A549 (cell line): ENCODE results near the gene CPLANE2. TPM values are rescaled to one million over a fixed set of nuclear protein-coding genes. Genes with fewer than 3 reads are reported as not detected.

Source experiments
- ATAC-seq, 2 experiments: fragments of 200-7000 bp in 1 of 2; fragments of >200 bp in 1 of 2; cut with Nextera tagmentation in 1 of 2; cut with Tn5 transposase in 1 of 2; 3 replicates each; pipeline versions ENCODE4 v1.8.0 to v1.9.1; 2018 to 2020; ENCODE audit warnings: mild to moderate bottlenecking in 1 of 2, moderate library complexity in 1 of 2
- CTCF ChIA-PET: fragments of 300-600 bp; sonication (Branson Sonifier 250); formaldehyde crosslinking; extraction: SDS; loops from one replicate; lab custom pipeline; 2021; ENCODE audit warnings: antibody characterized with exemption, inconsistent platforms; lab: Yijun Ruan, JAX
- POLR2A ChIA-PET: fragments of 350-600 bp; formaldehyde crosslinking; extraction: SDS; loops from one replicate; lab custom pipeline; 2021; ENCODE audit warnings: antibody characterized with exemption, inconsistent platforms; lab: Yijun Ruan, JAX
- DNase-seq, 2 experiments: peaks; one replicate each; pipeline versions ENCODE4 v3.0.0 to v3.0.0-alpha.2; 2011 to 2016; ENCODE audit warnings: low read depth in 1 of 2, low spot score in 1 of 2
- FAIRE-seq: peaks from 2 replicates; lab custom pipeline; 2011; peaks lifted over from hg19 to GRCh38; lab: Jason Lieb, UNC
- H3K27ac ChIP-seq, 2 experiments: fragments of >200 bp; sonication (Bioruptor Twin); formaldehyde crosslinking; 3 replicates each; pipeline ENCODE4 v1.5.1; 2016 to 2017
- H3K4me1 ChIP-seq: fragments of >200 bp; sonication (Bioruptor Twin); formaldehyde crosslinking; 3 replicates; pipeline ENCODE4 v1.6.1; 2016
- H3K4me2 ChIP-seq: fragments of >200 bp; sonication (Bioruptor Twin); formaldehyde crosslinking; 3 replicates; pipeline ENCODE4 v1.6.1; 2016
- H3K4me3 ChIP-seq: fragments of >200 bp; sonication (Bioruptor Twin); formaldehyde crosslinking; 3 replicates; pipeline ENCODE4 v1.5.1; 2016
- H3K9me3 ChIP-seq: fragments of >200 bp; sonication (Bioruptor Twin); formaldehyde crosslinking; 3 replicates; pipeline ENCODE4 v1.6.1; 2016
- ATOH8 ChIP-seq: fragments of 250-450 bp; sonication (Bioruptor Pico); IDR thresholded peaks from 2 replicates; pipeline ENCODE4 v1.5.0; 2020; ENCODE audit warnings: low read depth, mild to moderate bottlenecking, moderate library complexity
- CEBPB ChIP-seq, 2 experiments: fragments of >200 bp in 1 of 2; sonication (Bioruptor Twin) in 1 of 2; formaldehyde crosslinking in 1 of 2; IDR thresholded peaks; 2 replicates each; pipeline ENCODE4 v1.6.1; 2012 to 2016
- CTCF ChIP-seq: fragments of >200 bp; sonication (Bioruptor Twin); formaldehyde crosslinking; IDR thresholded peaks from 3 replicates; pipeline ENCODE4 v1.5.1; 2016
- E2F6 ChIP-seq: IDR thresholded peaks from 2 replicates; pipeline ENCODE4 v1.6.1; 2012; ENCODE audit warnings: low read depth, borderline replicate concordance
- GATA3 ChIP-seq: IDR thresholded peaks from 2 replicates; pipeline ENCODE4 v1.6.1; 2012; ENCODE audit warnings: borderline replicate concordance
- HES2 ChIP-seq: fragments of >200 bp; sonication (Bioruptor Twin); formaldehyde crosslinking; IDR thresholded peaks from 2 replicates; pipeline ENCODE4 v1.6.1; 2016
- JUNB ChIP-seq: fragments of >200 bp; sonication (Bioruptor Twin); formaldehyde crosslinking; IDR thresholded peaks from 2 replicates; pipeline ENCODE4 v1.6.1; 2016
- NR3C1 ChIP-seq: fragments of >200 bp; sonication (Bioruptor Twin); formaldehyde crosslinking; IDR thresholded peaks from 3 replicates; pipeline ENCODE4 v1.6.1; 2017
- POLR2AphosphoS2 ChIP-seq: conservative IDR thresholded peaks from 2 replicates; pipeline ENCODE4 v1.6.1; 2012; ENCODE audit warnings: low read length, improper control_type of control experiment, inconsistent platforms
- RAD21 ChIP-seq, 2 experiments: fragments of >200 bp in 1 of 2; sonication (Bioruptor Twin) in 1 of 2; formaldehyde crosslinking in 1 of 2; IDR thresholded peaks in 1 of 2; conservative IDR thresholded peaks in 1 of 2; 2 replicates in 1 of 2; 3 replicates in 1 of 2; pipeline ENCODE4 v1.6.1; 2012 to 2018; ENCODE audit warnings: inconsistent platforms in 1 of 2
- RCOR1 ChIP-seq: fragments of 150-350 bp; IDR thresholded peaks from 2 replicates; pipeline ENCODE4 v1.6.1; 2014; ENCODE audit warnings: antibody characterized with exemption, low read length, low read depth
- SMC3 ChIP-seq: fragments of >200 bp; sonication (Bioruptor Twin); formaldehyde crosslinking; IDR thresholded peaks from 3 replicates; pipeline ENCODE4 v1.6.1; 2018; ENCODE audit warnings: inconsistent platforms
- TFCP2L1 ChIP-seq: fragments of 250-450 bp; sonication (Bioruptor Pico); IDR thresholded peaks from 2 replicates; pipeline ENCODE4 v1.5.0; 2021; ENCODE audit warnings: mild to moderate bottlenecking
- WGBS: methylation state at CpG from one replicate; pipeline ENCODE4 v1.1.6; 2017; ENCODE audit errors: missing lambda C conversion rate; 5-methylcytosine and 5-hydroxymethylcytosine counted together
- polyA plus RNA-seq, 4 experiments: library from polyadenylated mRNA; depleted of rRNA in 3 of 4; stranded (reverse); fragments of >200 nt; fragmentation: RNase III in 1 of 4; extraction: RNeasy Plus Mini Kit Qiagen cat#74134 plus additional on column Dnase treatment in 1 of 4; gene quantifications; 2 replicates in 3 of 4; 3 replicates in 1 of 4; pipeline ENCODE4 v1.2.3, GENCODE V29; 2011 to 2017

CPLANE2 gene
- polyA plus RNA-seq, 2 of the 4 experiments (the other 2 are of a cell fraction): 2.4 to 3.7 TPM

- TF ChIP-seq TFCP2L1 (CRISPR knock-in tag) (no peak), GATA3 (no peak), CEBPB (IDR thresholded peaks at IDR 0.05) (peak; percentile 41 to 74; a peak in 3 of 4 replicates), POLR2AphosphoS2 (no peak), ATOH8 (CRISPR knock-in tag) (no peak)
- TF ChIP-seq, all 56 proteins: peak for 1
- H3K4me1 ChIP-seq: peaks cover 26% of the 10 kb centered on the region
- ChIA-PET CTCF (interaction anchor here (0.7 to 3.9 kb wide), 4 partner anchors 38 to 171 kb away, joined by 3 to 31 read pairs (median 6); no protein-coding TSS in a partner anchor), POLR2A (interaction anchor here (1.7 to 2.3 kb wide), 2 partner anchors 11 to 31 kb away, joined by 5 to 29 read pairs; partner anchors contain the start of gene CPLANE2)
- peak; percentile 37 to 45; a peak in 5 of 6 replicates for ATAC-seq
- DNase-seq: peak in 1 of 2 experiments; percentile 10
- H3K4me2 ChIP-seq: peak overlapping the region; percentile 79
- WGBS: 0% methylated on average over 5 of the region's 38 CpGs
- no peak for FAIRE-seq
- peak overlapping the region; percentile 51 for H3K4me3 ChIP-seq
- peak overlapping the region; percentile 74 to 95 for H3K27ac ChIP-seq
- H3K9me3 ChIP-seq: no peaks in the 10 kb centered on the region
Observed at GRCh38 chr1:16205891-16206546, 31.0 kb downstream of the CPLANE2 start.

- Histone ChIP-seq H3K27ac (peak overlapping the region in 1 of 2 experiments; percentile 95; a peak in 2 of 6 replicates), H3K9me3 (no peaks in the 10 kb centered on the region), H3K4me3 (no peak overlapping the region), H3K4me1 (peaks cover 26% of the 10 kb centered on the region), H3K4me2 (peak overlapping the region; percentile 79; the same call in 1 of the 3 replicates)
- CTCF ChIA-PET: interaction anchor here (0.9 to 3.9 kb wide), 6 partner anchors 12 to 157 kb away, joined by 3 to 31 read pairs (median 5); no protein-coding TSS in a partner anchor
- DNase-seq (no peak), FAIRE-seq (no peak), ATAC-seq (no peak)
- 89% methylated on average over 9 of the region's 11 CpGs for WGBS
- no peak for TF ChIP-seq NR3C1
- TF ChIP-seq RCOR1: no peak
- no peak for TF ChIP-seq E2F6
- no peak for TF ChIP-seq JUNB
- TF ChIP-seq HES2: no peak
- 0 out of 3 replicates have a peak, but pooled peaks have one; percentile 2 for TF ChIP-seq CTCF
- POLR2A ChIA-PET: interaction anchor here (2.3 kb wide), 1 partner anchor 32 kb away, joined by 5 read pairs; the partner anchor contains the start of gene CPLANE2
Observed at GRCh38 chr1:16205334-16205671, 31.7 kb downstream of the CPLANE2 start.

- no peak for TF ChIP-seq JUNB
- TF ChIP-seq CTCF: peak; percentile 22; the same call in 2 of the 3 replicates
- peak in 1 of 2 experiments; percentile 36; a peak in 2 of 5 replicates for TF ChIP-seq RAD21 (conservative IDR thresholded peaks at IDR 0.05 in 1 of 2, IDR thresholded peaks at IDR 0.05 in 1 of 2)
- peak; percentile 27; the same call in 1 of the 3 replicates for TF ChIP-seq SMC3
- Histone ChIP-seq H3K9me3 (no peaks in the 10 kb centered on the region), H3K27ac (peak overlapping the region in 1 of 2 experiments; percentile 95; a peak in 1 of 6 replicates), H3K4me2 (no peak overlapping the region), H3K4me3 (no peak overlapping the region), H3K4me1 (peaks cover 26% of the 10 kb centered on the region)
- 67% methylated on average over 5 of the region's 12 CpGs for WGBS
- FAIRE-seq (no peak), ATAC-seq (peak in 1 of 2 experiments; percentile 36; a peak in 3 of 6 replicates), DNase-seq (peak; percentile 18 to 21)
- ChIA-PET CTCF (interaction anchor here (0.9 to 3.9 kb wide), 10 partner anchors 13 to 158 kb away, joined by 3 to 31 read pairs (median 5); partner anchors contain the start of gene FAM131C), POLR2A (interaction anchor here (2.3 kb wide), 1 partner anchor 33 kb away, joined by 5 read pairs; the partner anchor contains the start of gene CPLANE2)
Observed at GRCh38 chr1:16204634-16205333, 32.2 kb downstream of the CPLANE2 start.
